ENCODE data around the gene TMEM220. TPM values are rescaled to one million over a fixed set of nuclear protein-coding genes. Genes with fewer than 3 reads are reported as not detected.
A peak's percentile ranks its signal among the peaks of the same experiment; 100 is the strongest.

TMEM220 gene
- total RNA-seq, 1 experiment from 2014 or later, result 4.0 TPM

- TF ChIP-seq, protein P1, sequence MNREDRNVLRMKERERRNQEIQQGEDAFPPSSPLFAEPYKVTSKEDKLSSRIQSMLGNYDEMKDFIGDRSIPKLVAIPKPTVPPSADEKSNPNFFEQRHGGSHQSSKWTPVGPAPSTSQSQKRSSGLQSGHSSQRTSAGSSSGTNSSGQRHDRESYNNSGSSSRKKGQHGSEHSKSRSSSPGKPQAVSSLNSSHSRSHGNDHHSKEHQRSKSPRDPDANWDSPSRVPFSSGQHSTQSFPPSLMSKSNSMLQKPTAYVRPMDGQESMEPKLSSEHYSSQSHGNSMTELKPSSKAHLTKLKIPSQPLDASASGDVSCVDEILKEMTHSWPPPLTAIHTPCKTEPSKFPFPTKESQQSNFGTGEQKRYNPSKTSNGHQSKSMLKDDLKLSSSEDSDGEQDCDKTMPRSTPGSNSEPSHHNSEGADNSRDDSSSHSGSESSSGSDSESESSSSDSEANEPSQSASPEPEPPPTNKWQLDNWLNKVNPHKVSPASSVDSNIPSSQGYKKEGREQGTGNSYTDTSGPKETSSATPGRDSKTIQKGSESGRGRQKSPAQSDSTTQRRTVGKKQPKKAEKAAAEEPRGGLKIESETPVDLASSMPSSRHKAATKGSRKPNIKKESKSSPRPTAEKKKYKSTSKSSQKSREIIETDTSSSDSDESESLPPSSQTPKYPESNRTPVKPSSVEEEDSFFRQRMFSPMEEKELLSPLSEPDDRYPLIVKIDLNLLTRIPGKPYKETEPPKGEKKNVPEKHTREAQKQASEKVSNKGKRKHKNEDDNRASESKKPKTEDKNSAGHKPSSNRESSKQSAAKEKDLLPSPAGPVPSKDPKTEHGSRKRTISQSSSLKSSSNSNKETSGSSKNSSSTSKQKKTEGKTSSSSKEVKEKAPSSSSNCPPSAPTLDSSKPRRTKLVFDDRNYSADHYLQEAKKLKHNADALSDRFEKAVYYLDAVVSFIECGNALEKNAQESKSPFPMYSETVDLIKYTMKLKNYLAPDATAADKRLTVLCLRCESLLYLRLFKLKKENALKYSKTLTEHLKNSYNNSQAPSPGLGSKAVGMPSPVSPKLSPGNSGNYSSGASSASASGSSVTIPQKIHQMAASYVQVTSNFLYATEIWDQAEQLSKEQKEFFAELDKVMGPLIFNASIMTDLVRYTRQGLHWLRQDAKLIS (CRISPR knock-in tag; IDR thresholded peaks at IDR 0.05; ENCODE audit: borderline replicate concordance), result no peak; the same call in 1 of the 2 replicates
- TF ChIP-seq ESRRA (CRISPR knock-in tag; IDR thresholded peaks at IDR 0.05; ENCODE audit: borderline replicate concordance) (peak; percentile 30; the same call in 1 of the 2 replicates), TP53 (CRISPR knock-in tag; IDR thresholded peaks at IDR 0.05) (no peak), CREM (CRISPR knock-in tag; IDR thresholded peaks at IDR 0.05) (no peak), TEAD1 (CRISPR knock-in tag; IDR thresholded peaks at IDR 0.05) (0 out of 2 replicates have a peak, but pooled peaks have one; percentile 19), IRF2 (CRISPR knock-in tag; IDR thresholded peaks at IDR 0.05; ENCODE audit: borderline replicate concordance, low read depth) (no peak), ZNF671 (CRISPR knock-in tag; IDR thresholded peaks at IDR 0.05) (no peak), TEAD4 (CRISPR knock-in tag; IDR thresholded peaks at IDR 0.05) (0 out of 2 replicates have a peak, but pooled peaks have one; percentile 49), SOX15 (CRISPR knock-in tag; IDR thresholded peaks at IDR 0.05) (no peak), RELA (CRISPR knock-in tag; IDR thresholded peaks at IDR 0.05; ENCODE audit: borderline replicate concordance) (peak; percentile 34; the same call in 1 of the 2 replicates), FOXK1 (CRISPR knock-in tag; IDR thresholded peaks at IDR 0.05) (peak; percentile 83), ZNF263 (CRISPR knock-in tag; IDR thresholded peaks at IDR 0.05; ENCODE audit: low read depth) (no peak), ZNF416 (CRISPR knock-in tag; IDR thresholded peaks at IDR 0.05) (no peak), ZNF138 (CRISPR knock-in tag; conservative IDR thresholded peaks at IDR 0.05) (no peak), NR2C2 (CRISPR knock-in tag; IDR thresholded peaks at IDR 0.05) (no peak), JAZF1 (CRISPR knock-in tag; IDR thresholded peaks at IDR 0.05) (no peak), ELF4 (CRISPR knock-in tag; IDR thresholded peaks at IDR 0.05; ENCODE audit: low read depth) (no peak), GABPB1 (CRISPR knock-in tag; IDR thresholded peaks at IDR 0.05) (peak; percentile 83), ETV6 (CRISPR knock-in tag; IDR thresholded peaks at IDR 0.05) (peak; percentile 96; the same call in 1 of the 2 replicates), FOXP1 (CRISPR knock-in tag; IDR thresholded peaks at IDR 0.05; ENCODE audit: borderline replicate concordance) (peak; percentile 53), KAT7 (CRISPR knock-in tag; IDR thresholded peaks at IDR 0.05; ENCODE audit: borderline replicate concordance) (0 out of 2 replicates have a peak, but pooled peaks have one; percentile 13)
- TF ChIP-seq, protein P2, sequence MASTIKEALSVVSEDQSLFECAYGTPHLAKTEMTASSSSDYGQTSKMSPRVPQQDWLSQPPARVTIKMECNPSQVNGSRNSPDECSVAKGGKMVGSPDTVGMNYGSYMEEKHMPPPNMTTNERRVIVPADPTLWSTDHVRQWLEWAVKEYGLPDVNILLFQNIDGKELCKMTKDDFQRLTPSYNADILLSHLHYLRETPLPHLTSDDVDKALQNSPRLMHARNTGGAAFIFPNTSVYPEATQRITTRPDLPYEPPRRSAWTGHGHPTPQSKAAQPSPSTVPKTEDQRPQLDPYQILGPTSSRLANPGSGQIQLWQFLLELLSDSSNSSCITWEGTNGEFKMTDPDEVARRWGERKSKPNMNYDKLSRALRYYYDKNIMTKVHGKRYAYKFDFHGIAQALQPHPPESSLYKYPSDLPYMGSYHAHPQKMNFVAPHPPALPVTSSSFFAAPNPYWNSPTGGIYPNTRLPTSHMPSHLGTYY (CRISPR knock-in tag; IDR thresholded peaks at IDR 0.05), result no peak
- TF ChIP-seq, protein P3, sequence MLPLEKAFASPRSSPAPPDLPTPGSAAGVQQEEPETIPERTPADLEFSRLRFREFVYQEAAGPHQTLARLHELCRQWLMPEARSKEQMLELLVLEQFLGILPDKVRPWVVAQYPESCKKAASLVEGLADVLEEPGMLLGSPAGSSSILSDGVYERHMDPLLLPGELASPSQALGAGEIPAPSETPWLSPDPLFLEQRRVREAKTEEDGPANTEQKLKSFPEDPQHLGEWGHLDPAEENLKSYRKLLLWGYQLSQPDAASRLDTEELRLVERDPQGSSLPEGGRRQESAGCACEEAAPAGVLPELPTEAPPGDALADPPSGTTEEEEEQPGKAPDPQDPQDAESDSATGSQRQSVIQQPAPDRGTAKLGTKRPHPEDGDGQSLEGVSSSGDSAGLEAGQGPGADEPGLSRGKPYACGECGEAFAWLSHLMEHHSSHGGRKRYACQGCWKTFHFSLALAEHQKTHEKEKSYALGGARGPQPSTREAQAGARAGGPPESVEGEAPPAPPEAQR (CRISPR knock-in tag; IDR thresholded peaks at IDR 0.05), result no peak
- TF ChIP-seq, protein P4, sequence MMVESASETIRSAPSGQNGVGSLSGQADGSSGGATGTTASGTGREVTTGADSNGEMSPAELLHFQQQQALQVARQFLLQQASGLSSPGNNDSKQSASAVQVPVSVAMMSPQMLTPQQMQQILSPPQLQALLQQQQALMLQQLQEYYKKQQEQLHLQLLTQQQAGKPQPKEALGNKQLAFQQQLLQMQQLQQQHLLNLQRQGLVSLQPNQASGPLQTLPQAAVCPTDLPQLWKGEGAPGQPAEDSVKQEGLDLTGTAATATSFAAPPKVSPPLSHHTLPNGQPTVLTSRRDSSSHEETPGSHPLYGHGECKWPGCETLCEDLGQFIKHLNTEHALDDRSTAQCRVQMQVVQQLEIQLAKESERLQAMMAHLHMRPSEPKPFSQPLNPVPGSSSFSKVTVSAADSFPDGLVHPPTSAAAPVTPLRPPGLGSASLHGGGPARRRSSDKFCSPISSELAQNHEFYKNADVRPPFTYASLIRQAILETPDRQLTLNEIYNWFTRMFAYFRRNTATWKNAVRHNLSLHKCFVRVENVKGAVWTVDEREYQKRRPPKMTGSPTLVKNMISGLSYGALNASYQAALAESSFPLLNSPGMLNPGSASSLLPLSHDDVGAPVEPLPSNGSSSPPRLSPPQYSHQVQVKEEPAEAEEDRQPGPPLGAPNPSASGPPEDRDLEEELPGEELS (CRISPR knock-in tag; IDR thresholded peaks at IDR 0.05), result peak; percentile 90
- TF ChIP-seq, protein P5, sequence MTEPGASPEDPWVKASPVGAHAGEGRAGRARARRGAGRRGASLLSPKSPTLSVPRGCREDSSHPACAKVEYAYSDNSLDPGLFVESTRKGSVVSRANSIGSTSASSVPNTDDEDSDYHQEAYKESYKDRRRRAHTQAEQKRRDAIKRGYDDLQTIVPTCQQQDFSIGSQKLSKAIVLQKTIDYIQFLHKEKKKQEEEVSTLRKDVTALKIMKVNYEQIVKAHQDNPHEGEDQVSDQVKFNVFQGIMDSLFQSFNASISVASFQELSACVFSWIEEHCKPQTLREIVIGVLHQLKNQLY (CRISPR knock-in tag; IDR thresholded peaks at IDR 0.05), result no peak
- TF ChIP-seq, protein P6, sequence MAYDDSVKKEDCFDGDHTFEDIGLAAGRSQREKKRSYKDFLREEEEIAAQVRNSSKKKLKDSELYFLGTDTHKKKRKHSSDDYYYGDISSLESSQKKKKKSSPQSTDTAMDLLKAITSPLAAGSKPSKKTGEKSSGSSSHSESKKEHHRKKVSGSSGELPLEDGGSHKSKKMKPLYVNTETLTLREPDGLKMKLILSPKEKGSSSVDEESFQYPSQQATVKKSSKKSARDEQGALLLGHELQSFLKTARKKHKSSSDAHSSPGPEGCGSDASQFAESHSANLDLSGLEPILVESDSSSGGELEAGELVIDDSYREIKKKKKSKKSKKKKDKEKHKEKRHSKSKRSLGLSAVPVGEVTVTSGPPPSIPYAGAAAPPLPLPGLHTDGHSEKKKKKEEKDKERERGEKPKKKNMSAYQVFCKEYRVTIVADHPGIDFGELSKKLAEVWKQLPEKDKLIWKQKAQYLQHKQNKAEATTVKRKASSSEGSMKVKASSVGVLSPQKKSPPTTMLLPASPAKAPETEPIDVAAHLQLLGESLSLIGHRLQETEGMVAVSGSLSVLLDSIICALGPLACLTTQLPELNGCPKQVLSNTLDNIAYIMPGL (CRISPR knock-in tag; IDR thresholded peaks at IDR 0.05), result peak; percentile 48; the same call in 1 of the 2 replicates
- TF ChIP-seq, protein P7, sequence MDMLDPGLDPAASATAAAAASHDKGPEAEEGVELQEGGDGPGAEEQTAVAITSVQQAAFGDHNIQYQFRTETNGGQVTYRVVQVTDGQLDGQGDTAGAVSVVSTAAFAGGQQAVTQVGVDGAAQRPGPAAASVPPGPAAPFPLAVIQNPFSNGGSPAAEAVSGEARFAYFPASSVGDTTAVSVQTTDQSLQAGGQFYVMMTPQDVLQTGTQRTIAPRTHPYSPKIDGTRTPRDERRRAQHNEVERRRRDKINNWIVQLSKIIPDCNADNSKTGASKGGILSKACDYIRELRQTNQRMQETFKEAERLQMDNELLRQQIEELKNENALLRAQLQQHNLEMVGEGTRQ (CRISPR knock-in tag; IDR thresholded peaks at IDR 0.05), result peak; percentile 9
These were observed 32.4 kb downstream of the TMEM220 start, which contains the start of the genes ADPRM and SCO1 (continued) for GRCh38 chr17:10697092-10698081.
